Activated naive CD8-positive, alpha-beta T cell (primary cell): ENCODE results near the gene HEATR9.

ENCODE experiments used
- H3K27ac Mint-ChIP-seq: one replicate; pipeline ENCODE4 v1.8.0; 2021; ENCODE audit warnings: mixed read lengths
- H3K27me3 Mint-ChIP-seq: one replicate; pipeline ENCODE4 v1.8.0; 2021; ENCODE audit warnings: mixed read lengths
- H3K36me3 Mint-ChIP-seq: one replicate; pipeline ENCODE4 v1.8.0; 2021; ENCODE audit warnings: mixed read lengths
- H3K4me1 Mint-ChIP-seq: one replicate; pipeline ENCODE4 v1.8.0; 2021; ENCODE audit warnings: low read depth, mixed read lengths
- H3K4me3 Mint-ChIP-seq: one replicate; pipeline ENCODE4 v1.8.0; 2021; ENCODE audit warnings: mild to moderate bottlenecking, mixed read lengths
- H3K9me3 Mint-ChIP-seq: one replicate; pipeline ENCODE4 v1.8.0; 2021; ENCODE audit warnings: low read depth, mixed read lengths

Gene HEATR9

DNA sequence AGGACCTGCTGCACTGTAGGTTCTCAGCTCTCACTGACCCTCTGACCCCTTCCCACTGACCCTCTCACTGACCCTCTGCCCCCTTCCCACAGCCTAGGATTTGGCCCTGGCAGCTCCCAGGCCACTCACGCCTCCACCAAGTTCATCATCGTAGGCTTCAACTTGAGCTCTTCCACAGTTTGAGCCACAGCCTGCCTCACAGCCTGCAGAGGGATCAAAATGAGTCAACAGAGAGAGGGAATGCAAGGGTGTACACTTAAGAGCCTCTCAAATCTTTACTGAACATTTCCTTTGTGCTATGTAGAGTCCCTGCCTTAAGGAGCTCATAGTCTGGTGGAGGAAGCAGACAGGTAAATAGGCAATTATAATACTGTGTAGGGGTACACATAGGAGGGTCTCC, 12.1 kb downstream of the HEATR9 start:
- Mint-ChIP-seq H3K27ac (no peak overlapping the region), H3K4me1 (no peaks in the 10 kb centered on the region), H3K27me3 (no peaks in the 10 kb centered on the region), H3K9me3 (no peaks in the 10 kb centered on the region), H3K36me3 (peaks cover 15% of the 10 kb centered on the region), H3K4me3 (no peak overlapping the region)

DNA sequence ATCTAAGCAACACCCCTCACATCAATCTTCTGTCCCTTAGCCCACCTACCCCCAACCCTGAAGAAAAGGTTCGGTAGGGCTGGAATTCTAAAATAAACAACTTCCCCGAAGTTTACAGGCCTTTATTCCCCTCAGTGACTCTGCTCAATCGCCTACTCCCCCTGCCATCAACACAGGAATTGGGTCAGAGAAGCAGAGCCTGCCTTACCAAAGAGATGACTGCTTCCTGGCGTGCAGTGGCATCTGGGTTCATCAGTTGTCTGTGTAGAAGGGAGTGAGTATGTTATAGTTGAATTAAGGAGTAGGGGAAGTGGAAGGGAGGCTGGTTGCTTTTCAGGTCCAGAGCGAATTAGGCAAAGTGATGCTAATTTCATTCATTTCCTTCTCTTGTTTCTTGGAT, 12.7 kb downstream of the HEATR9 start:
- H3K27me3 Mint-ChIP-seq = no peaks in the 10 kb centered on the region
- no peaks in the 10 kb centered on the region for H3K9me3 Mint-ChIP-seq
- H3K36me3 Mint-ChIP-seq = peaks cover 16% of the 10 kb centered on the region
- no peak overlapping the region for H3K27ac Mint-ChIP-seq
- H3K4me1 Mint-ChIP-seq = no peaks in the 10 kb centered on the region
- no peak overlapping the region for H3K4me3 Mint-ChIP-seq

- Mint-ChIP-seq H3K9me3 (no peaks in the 10 kb centered on the region), H3K27ac (peak overlapping the region; percentile 72), H3K27me3 (no peaks in the 10 kb centered on the region), H3K4me1 (peaks cover 7% of the 10 kb centered on the region), H3K4me3 (no peak overlapping the region), H3K36me3 (peaks cover 20% of the 10 kb centered on the region)
Measured at GRCh38 chr17:35849469-35850348, 19.0 kb downstream of the HEATR9 start.

- Mint-ChIP-seq H3K27me3 (no peaks in the 10 kb centered on the region), H3K9me3 (no peaks in the 10 kb centered on the region), H3K4me3 (no peak overlapping the region), H3K27ac (peak overlapping the region; percentile 18), H3K4me1 (peaks cover 7% of the 10 kb centered on the region), H3K36me3 (peaks cover 17% of the 10 kb centered on the region)
Measured at GRCh38 chr17:35847633-35848373, 20.9 kb downstream of the HEATR9 start.

DNA sequence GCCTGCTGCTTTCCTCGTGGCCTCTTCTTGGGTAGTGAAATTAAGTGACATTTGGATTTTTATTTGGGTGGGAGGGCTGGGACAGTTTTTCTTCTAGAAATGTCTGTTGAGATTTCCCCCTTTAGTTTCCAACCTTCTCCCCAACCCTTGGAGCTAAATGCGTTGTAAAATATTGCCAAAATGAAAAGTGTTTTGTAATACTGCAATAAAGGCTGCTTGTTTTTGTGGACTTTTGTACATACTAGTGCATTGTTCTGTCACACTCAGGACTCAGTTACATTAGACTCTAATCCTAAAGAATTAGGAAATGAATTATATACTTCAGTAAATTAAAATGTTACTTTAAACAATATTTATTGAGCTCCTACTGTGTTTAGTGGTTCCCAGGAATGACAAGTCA, 21.7 kb downstream of the HEATR9 start:
- peaks cover 7% of the 10 kb centered on the region for H3K4me1 Mint-ChIP-seq
- H3K9me3 Mint-ChIP-seq = no peaks in the 10 kb centered on the region
- no peaks in the 10 kb centered on the region for H3K27me3 Mint-ChIP-seq
- no peak overlapping the region for H3K27ac Mint-ChIP-seq
- H3K36me3 Mint-ChIP-seq = peaks cover 15% of the 10 kb centered on the region
- H3K4me3 Mint-ChIP-seq = no peak overlapping the region

GRCh38 chr17:35846055-35846809, 22.5 kb downstream of the HEATR9 start:
- Mint-ChIP-seq H3K27ac (peak overlapping the region; percentile 0), H3K27me3 (no peaks in the 10 kb centered on the region), H3K36me3 (peaks cover 12% of the 10 kb centered on the region), H3K4me1 (peaks cover 7% of the 10 kb centered on the region), H3K9me3 (no peaks in the 10 kb centered on the region), H3K4me3 (no peak overlapping the region)

DNA sequence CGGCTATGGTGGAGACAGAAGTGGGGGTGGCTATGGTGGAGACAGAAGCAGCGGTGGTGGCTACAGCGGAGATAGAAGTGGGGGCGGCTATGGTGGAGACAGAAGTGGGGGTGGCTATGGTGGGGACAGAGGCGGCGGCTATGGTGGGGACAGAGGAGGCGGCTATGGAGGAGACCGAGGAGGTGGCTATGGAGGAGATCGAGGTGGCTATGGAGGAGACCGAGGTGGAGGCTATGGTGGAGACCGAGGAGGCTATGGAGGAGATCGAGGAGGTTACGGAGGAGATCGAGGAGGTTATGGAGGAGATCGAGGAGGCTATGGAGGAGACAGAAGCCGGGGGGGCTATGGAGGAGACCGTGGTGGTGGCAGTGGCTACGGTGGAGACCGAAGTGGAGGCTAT, 24.1 kb downstream of the HEATR9 start:
- Mint-ChIP-seq H3K9me3 (no peaks in the 10 kb centered on the region), H3K4me3 (no peak overlapping the region), H3K36me3 (peaks cover 7% of the 10 kb centered on the region), H3K4me1 (peaks cover 1% of the 10 kb centered on the region), H3K27me3 (no peaks in the 10 kb centered on the region), H3K27ac (no peak overlapping the region)

- Mint-ChIP-seq H3K27me3 (no peaks in the 10 kb centered on the region), H3K4me3 (no peak overlapping the region), H3K27ac (peak overlapping the region; percentile 10), H3K4me1 (no peaks in the 10 kb centered on the region), H3K36me3 (peaks cover 6% of the 10 kb centered on the region), H3K9me3 (no peaks in the 10 kb centered on the region)
Measured at GRCh38 chr17:35843698-35844097, 25.0 kb downstream of the HEATR9 start.

DNA sequence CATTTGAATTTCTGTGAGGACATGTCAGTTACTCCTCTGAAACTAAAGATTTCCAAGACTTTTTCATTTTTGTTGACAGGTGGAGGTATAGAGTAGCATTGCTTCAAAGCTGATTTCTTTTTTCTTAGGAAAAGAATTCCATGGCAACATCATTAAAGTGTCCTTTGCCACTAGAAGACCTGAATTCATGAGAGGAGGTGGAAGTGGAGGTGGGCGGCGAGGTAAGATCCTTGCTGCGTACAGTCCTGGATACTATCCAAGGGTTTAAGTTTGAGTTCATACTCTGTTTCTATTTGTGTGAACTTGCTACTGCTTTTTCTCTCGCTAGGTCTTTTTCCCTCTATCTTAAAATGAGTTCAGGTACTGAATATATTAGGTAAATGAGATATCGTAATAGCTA, 26.5 kb downstream of the HEATR9 start:
- Mint-ChIP-seq H3K36me3 (peaks cover 6% of the 10 kb centered on the region), H3K9me3 (no peaks in the 10 kb centered on the region), H3K27me3 (no peaks in the 10 kb centered on the region), H3K4me3 (no peak overlapping the region), H3K27ac (peak overlapping the region; percentile 30), H3K4me1 (peaks cover 4% of the 10 kb centered on the region)

DNA sequence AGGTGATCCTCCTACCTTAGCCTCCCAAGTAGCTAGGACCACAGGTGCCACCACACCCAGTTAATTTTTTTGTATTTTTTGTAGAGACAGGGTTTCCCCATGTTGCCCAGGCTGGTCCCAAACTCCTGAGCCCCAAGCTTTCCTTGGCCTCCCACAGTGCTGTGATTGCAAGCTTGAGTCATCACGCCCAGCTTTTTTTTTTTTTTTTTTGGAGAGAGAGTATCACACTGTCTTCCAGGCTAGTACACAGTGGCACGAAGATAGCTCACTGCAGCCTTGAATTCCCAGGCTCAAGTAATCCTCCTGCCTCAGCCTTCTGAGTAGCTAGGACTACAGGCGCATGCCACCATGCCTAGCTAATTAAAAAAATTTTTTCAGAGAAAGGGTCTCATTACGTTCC, 27.2 kb downstream of the HEATR9 start:
- Mint-ChIP-seq H3K4me3 (no peak overlapping the region), H3K36me3 (peaks cover 6% of the 10 kb centered on the region), H3K9me3 (no peaks in the 10 kb centered on the region), H3K27me3 (no peaks in the 10 kb centered on the region), H3K27ac (no peak overlapping the region), H3K4me1 (peaks cover 4% of the 10 kb centered on the region)

DNA sequence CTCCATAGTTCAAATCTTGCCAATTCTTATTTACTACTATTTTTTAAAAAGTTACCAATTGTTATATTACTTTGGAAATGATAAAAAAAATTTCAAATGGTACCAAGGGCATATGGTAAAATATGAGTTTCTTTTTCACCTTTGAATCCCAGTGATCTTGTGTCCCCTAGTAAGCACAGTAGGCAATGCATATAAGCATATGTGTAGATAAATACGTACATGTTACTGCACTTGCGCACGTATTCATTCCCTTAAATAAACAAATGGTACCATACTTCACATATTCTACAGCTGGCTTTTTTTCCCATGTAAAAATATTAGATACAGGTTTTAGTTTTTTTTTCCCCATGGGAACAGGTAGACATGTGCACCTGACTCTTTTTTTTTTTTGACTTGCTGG, 27.6 kb downstream of the HEATR9 start:
- no peak overlapping the region for H3K4me3 Mint-ChIP-seq
- H3K4me1 Mint-ChIP-seq = peaks cover 4% of the 10 kb centered on the region
- H3K27me3 Mint-ChIP-seq = no peaks in the 10 kb centered on the region
- H3K36me3 Mint-ChIP-seq = peaks cover 6% of the 10 kb centered on the region
- H3K27ac Mint-ChIP-seq = no peak overlapping the region
- no peaks in the 10 kb centered on the region for H3K9me3 Mint-ChIP-seq

- Mint-ChIP-seq H3K36me3 (peaks cover 5% of the 10 kb centered on the region), H3K9me3 (no peaks in the 10 kb centered on the region), H3K27ac (no peak overlapping the region), H3K4me1 (peaks cover 6% of the 10 kb centered on the region), H3K27me3 (no peaks in the 10 kb centered on the region), H3K4me3 (no peak overlapping the region)
Measured at GRCh38 chr17:35825206-35825605, 43.5 kb downstream of the HEATR9 start.

GRCh38 chr17:35821308-35821707, 47.4 kb downstream of the HEATR9 start:
- H3K36me3 Mint-ChIP-seq = peaks cover 5% of the 10 kb centered on the region
- H3K9me3 Mint-ChIP-seq = no peaks in the 10 kb centered on the region
- no peak overlapping the region for H3K4me3 Mint-ChIP-seq
- peaks cover 28% of the 10 kb centered on the region for H3K4me1 Mint-ChIP-seq
- no peaks in the 10 kb centered on the region for H3K27me3 Mint-ChIP-seq
- no peak overlapping the region for H3K27ac Mint-ChIP-seq

DNA sequence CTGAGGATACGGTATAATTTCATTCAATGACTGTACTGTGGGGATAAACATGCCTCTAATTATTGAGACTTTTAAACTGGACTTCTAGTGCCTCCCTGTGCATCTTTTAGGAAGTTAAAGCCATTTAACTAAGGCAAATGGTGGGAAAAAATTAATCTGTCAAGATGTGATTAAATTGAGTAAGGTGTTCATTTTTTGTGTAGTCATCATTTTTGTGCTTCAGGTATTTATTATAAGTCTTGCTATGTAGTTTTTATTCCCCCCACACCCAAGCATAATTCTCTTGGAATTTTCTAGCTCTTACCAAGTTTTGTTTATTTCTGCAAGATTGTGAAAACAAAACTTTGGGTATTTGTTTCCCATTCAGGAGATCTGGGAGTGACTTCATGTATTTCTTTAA, 49.2 kb downstream of the HEATR9 start:
- peak overlapping the region; percentile 50 for H3K27ac Mint-ChIP-seq
- H3K4me1 Mint-ChIP-seq = peaks cover 45% of the 10 kb centered on the region
- H3K9me3 Mint-ChIP-seq = no peaks in the 10 kb centered on the region
- H3K27me3 Mint-ChIP-seq = no peaks in the 10 kb centered on the region
- H3K36me3 Mint-ChIP-seq = peaks cover 2% of the 10 kb centered on the region
- no peak overlapping the region for H3K4me3 Mint-ChIP-seq

DNA sequence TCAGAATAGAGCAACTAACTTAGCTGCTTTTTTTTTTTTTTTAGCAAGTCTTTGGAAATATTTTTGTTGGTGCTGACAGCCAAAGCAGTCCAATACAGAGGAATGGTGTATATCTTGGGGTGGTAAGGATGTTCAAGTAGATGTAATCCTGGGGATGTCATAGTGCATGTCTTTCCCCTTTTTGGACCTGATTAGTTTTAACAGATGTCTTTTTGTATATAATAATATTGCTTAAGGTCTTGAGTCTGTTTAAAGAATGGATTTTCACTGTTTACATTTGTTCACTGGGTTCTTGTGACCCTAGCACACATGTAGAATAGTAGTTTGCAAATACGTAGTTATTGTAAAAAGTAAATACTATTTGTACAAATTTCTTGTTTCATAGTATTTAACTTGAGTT, 51.5 kb downstream of the HEATR9 start:
- no peaks in the 10 kb centered on the region for H3K27me3 Mint-ChIP-seq

More for the DNA sequence above, 51.5 kb downstream of the HEATR9 start:
- H3K27ac Mint-ChIP-seq = no peak overlapping the region
- peaks cover 57% of the 10 kb centered on the region for H3K4me1 Mint-ChIP-seq
- peaks cover 2% of the 10 kb centered on the region for H3K36me3 Mint-ChIP-seq
- H3K9me3 Mint-ChIP-seq = no peaks in the 10 kb centered on the region
- no peak overlapping the region for H3K4me3 Mint-ChIP-seq
